GM12878 (cell line): ENCODE measurements around the gene MYO7B. TPM values are rescaled to one million over a fixed set of nuclear protein-coding genes. Genes with fewer than 3 reads are reported as not detected.

Experiments
- ATAC-seq: fragments of 200-7000 bp; cut with Tn5 transposase; 3 replicates; pipeline ENCODE4 v1.9.1; 2020; ENCODE audit warnings: mild to moderate bottlenecking, moderate library complexity
- BruUV-seq: library from RNA; stranded (reverse); fragments of 400-500 nt; replicated peaks from 2 replicates; lab custom pipeline; 2021; lab: Mats Ljungman, UMichigan
- CTCF ChIA-PET: fragments of 300-600 bp; sonication (Branson Sonifier 250); formaldehyde crosslinking; extraction: SDS; loops from one replicate; lab custom pipeline; 2021; ENCODE audit warnings: inconsistent platforms; lab: Yijun Ruan, JAX
- POLR2A ChIA-PET: fragments of 350-600 bp; formaldehyde crosslinking; extraction: SDS; loops from one replicate; lab custom pipeline; 2021; ENCODE audit warnings: inconsistent platforms; lab: Charles Lee
- RAD21 ChIA-PET: fragments of 300-600 bp; sonication (Branson Sonifier 250); formaldehyde crosslinking; loops from one replicate; lab custom pipeline; 2023; ENCODE audit warnings: antibody characterized with exemption; ENCODE audit not compliant: unreplicated experiment; lab: Charles Lee
- SMC1A ChIA-PET: fragments of 300-600 bp; sonication (Branson Sonifier 250); formaldehyde crosslinking; loops from one replicate; lab custom pipeline; 2023; ENCODE audit not compliant: unreplicated experiment, uncharacterized antibody; lab: Charles Lee
- DNase-seq: peaks from one replicate; pipeline ENCODE4 v3.0.0-alpha.2; 2011; ENCODE audit warnings: low read depth, low spot score
- FAIRE-seq: peaks from 3 replicates; lab custom pipeline; 2011; peaks lifted over from hg19 to GRCh38; lab: Jason Lieb, UNC
- H2AFZ ChIP-seq: 2 replicates; pipeline ENCODE4 v1.6.0; 2011; ENCODE audit warnings: low read depth, low read length, control low read depth; ENCODE audit not compliant: control insufficient read depth
- H3K27ac ChIP-seq: 2 replicates; pipeline ENCODE4 v1.5.1; 2011; ENCODE audit warnings: control low read depth; ENCODE audit not compliant: control insufficient read depth, insufficient read depth
- H3K27me3 ChIP-seq, 2 experiments: replicated peaks in 1 of 2; 2 replicates each; pipeline versions ENCODE4 v1.6.0 to v1.6.1; 2011; ENCODE audit warnings: low read length in 1 of 2; ENCODE audit not compliant: control insufficient read depth in 2 of 2, insufficient read depth in 2 of 2
- H3K36me3 ChIP-seq, 2 experiments: 2 replicates each; pipeline ENCODE4 v1.5.1; 2011; ENCODE audit warnings: low read length in 1 of 2; ENCODE audit not compliant: control insufficient read depth in 2 of 2, insufficient read depth in 2 of 2
- H3K4me1 ChIP-seq: 2 replicates; pipeline ENCODE4 v1.6.1; 2011; ENCODE audit warnings: mild to moderate bottlenecking, low read length, moderate library complexity, mixed read lengths; ENCODE audit not compliant: control insufficient read depth, insufficient read depth
- H3K4me2 ChIP-seq: 2 replicates; pipeline ENCODE4 v1.6.0; 2011; ENCODE audit warnings: control low read depth; ENCODE audit not compliant: control insufficient read depth, insufficient read depth
- H3K4me3 ChIP-seq: fragments of 200-600 bp; sonication (generic); 2 replicates; pipeline ENCODE4 v1.5.1; 2016
- H3K79me2 ChIP-seq: 2 replicates; pipeline ENCODE4 v1.6.0; 2011; ENCODE audit warnings: low read length; ENCODE audit not compliant: control insufficient read depth, insufficient read depth
- H3K9ac ChIP-seq: 2 replicates; pipeline ENCODE4 v1.8.0; 2011; ENCODE audit warnings: low read length, control low read depth, mixed read lengths; ENCODE audit not compliant: control insufficient read depth, insufficient read depth
- H3K9me3 ChIP-seq: replicated peaks from 3 replicates; pipeline ENCODE4 v1.5.1; 2011; ENCODE audit warnings: mild to moderate bottlenecking, low read length; ENCODE audit not compliant: control insufficient read depth, insufficient read depth
- H4K20me1 ChIP-seq: 2 replicates; pipeline ENCODE4 v1.6.0; 2011; ENCODE audit not compliant: control insufficient read depth, insufficient read depth
- STAT3 ChIP-seq: IDR thresholded peaks from 2 replicates; pipeline ENCODE4 v1.6.1; 2011; ENCODE audit warnings: low read depth, low read length, improper control_type of control experiment
- WGBS: methylation state at CpG from one replicate; pipeline ENCODE4 v1.1.6; 2016; ENCODE audit warnings: low lambda C conversion rate; ENCODE audit not compliant: insufficient replicate concordance, insufficient coverage; ENCODE audit errors: missing lambda C conversion rate; 5-methylcytosine and 5-hydroxymethylcytosine counted together
- in situ Hi-C: fragments of 300-500 bp; cut with MboI; formaldehyde crosslinking; loops from 9 replicates; pipeline ENCODE4 v1.14.3; 2018; ENCODE audit warnings: mixed read lengths
- intact Hi-C: fragments of 100-400 bp; cut with micrococcal nuclease; formaldehyde crosslinking; loops from one replicate; pipeline ENCODE4 v1.14.2; 2022; ENCODE audit not compliant: unreplicated experiment
- polyA plus RNA-seq, 11 experiments: library from polyadenylated mRNA; depleted of rRNA in 4 of 11; unstranded in 6 of 11; stranded (reverse) in 5 of 11; fragments of >200 nt; fragmentation: Nextera tagmentation in 4 of 11; fragmentation: Illumina TruSeq in 1 of 11; extraction: Ambion mirVana in 4 of 11; extraction: Trizol in 1 of 11; gene quantifications; 1 replicate in 1 of 11; 2 replicates in 10 of 11; pipeline versions ENCODE4 v1.2.1 to v1.2.3, GENCODE V29; 2011 to 2016; ENCODE audit warnings: inconsistent platforms in 2 of 11, missing spikeins in 2 of 11, low read depth in 1 of 11
- total RNA-seq, 4 experiments: library from RNA; depleted of rRNA in 3 of 4; stranded (reverse); fragments of >200 nt in 3 of 4; fragmentation: Illumina TruSeq in 1 of 4; extraction: Trizol in 1 of 4; gene quantifications; 2 replicates each; pipeline versions ENCODE4 v1.2.1 to v1.2.3, GENCODE V29; 2013 to 2021
- TF ChIP-seq, protein P1 (sequence below): fragments of 450-650 bp; formaldehyde crosslinking; IDR thresholded peaks from 2 replicates; pipeline ENCODE4 v1.5.0; 2022; ENCODE audit warnings: mild to moderate bottlenecking, missing genetic modification characterization
- TF ChIP-seq, protein P2 (sequence below): IDR thresholded peaks from 2 replicates; pipeline ENCODE4 v1.6.1; 2012; ENCODE audit warnings: low read depth, low read length, improper control_type of control experiment
- TF ChIP-seq, protein P3 (sequence below): fragments of 450-650 bp; formaldehyde crosslinking; IDR thresholded peaks from 2 replicates; pipeline ENCODE4 v1.4.0; 2022; ENCODE audit warnings: mild to moderate bottlenecking, moderate library complexity

Gene MYO7B
- total and polyA plus RNA-seq, 10 of the 15 experiments (the other 5 are each of a cell fraction or from before 2014, with no cell fraction given), result 0.08 to 4.8 (median 1.2) TPM

DNA sequence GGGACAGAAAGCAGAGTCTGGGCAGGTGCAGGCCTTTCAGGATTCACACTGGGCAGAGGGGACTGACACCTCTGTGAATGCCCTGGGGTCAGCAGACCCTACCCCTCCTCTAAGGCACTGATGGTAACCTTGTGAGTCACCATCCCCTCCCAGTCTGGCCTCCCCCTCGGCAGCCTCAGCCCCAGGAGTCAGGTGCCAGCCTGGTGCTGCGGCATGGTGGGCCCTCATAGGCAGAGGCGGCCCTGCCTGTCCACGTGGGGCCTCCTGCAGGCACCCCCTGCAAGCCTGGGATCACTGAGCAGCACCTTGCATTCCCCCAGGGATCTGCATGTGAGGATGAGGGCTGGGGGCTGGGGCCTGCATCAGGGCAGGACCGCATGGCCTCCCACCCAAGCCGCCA, 105.7 kb downstream of the MYO7B start (continued):
- TF ChIP-seq, protein P1, sequence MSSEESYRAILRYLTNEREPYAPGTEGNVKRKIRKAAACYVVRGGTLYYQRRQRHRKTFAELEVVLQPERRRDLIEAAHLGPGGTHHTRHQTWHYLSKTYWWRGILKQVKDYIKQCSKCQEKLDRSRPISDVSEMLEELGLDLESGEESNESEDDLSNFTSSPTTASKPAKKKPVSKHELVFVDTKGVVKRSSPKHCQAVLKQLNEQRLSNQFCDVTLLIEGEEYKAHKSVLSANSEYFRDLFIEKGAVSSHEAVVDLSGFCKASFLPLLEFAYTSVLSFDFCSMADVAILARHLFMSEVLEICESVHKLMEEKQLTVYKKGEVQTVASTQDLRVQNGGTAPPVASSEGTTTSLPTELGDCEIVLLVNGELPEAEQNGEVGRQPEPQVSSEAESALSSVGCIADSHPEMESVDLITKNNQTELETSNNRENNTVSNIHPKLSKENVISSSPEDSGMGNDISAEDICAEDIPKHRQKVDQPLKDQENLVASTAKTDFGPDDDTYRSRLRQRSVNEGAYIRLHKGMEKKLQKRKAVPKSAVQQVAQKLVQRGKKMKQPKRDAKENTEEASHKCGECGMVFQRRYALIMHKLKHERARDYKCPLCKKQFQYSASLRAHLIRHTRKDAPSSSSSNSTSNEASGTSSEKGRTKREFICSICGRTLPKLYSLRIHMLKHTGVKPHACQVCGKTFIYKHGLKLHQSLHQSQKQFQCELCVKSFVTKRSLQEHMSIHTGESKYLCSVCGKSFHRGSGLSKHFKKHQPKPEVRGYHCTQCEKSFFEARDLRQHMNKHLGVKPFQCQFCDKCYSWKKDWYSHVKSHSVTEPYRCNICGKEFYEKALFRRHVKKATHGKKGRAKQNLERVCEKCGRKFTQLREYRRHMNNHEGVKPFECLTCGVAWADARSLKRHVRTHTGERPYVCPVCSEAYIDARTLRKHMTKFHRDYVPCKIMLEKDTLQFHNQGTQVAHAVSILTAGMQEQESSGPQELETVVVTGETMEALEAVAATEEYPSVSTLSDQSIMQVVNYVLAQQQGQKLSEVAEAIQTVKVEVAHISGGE (CRISPR knock-in tag), result no peak

DNA sequence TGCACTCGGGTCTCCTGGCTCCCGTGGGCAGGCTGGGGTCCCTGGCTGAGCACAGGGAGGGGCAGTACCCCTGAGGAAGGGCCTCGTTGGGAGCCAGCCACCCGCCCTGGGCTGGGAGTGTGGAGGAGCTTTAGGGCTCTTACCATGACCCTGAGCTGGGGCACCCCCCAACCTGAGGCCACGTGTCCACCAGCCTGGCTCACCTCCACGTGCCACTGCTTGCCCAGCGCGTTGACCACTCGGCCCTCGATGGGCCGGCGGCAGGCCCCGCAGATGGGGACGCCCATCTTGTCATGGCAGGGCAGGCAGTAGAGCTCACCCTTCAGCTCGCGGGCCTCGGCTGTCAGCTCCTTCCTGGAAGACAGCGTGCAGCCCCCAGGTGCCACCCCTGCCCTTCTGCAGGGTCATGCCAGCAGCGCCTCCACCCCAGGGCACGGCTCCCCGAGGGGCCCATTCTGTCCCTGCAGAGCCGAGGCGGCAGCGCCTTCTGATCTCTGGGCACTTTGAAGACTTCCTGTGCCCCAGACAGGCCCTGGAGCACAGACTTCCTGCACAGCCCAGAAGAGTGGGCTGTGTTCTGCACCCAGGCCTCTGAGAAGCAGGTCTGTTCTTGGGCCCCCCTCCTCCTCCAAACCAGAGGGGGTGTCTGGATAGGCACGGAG, 106.5 kb downstream of the MYO7B start:
- DNase-seq (no peak), ATAC-seq (no peak)
- no peaks in the 10 kb centered on the region for H3K79me2 ChIP-seq
- no peaks in the 10 kb centered on the region for H4K20me1 ChIP-seq
- no peak overlapping the region for H3K4me2 ChIP-seq
- in situ Hi-C loops (no loop called here), intact Hi-C loops (no loop called here)
- RAD21 ChIA-PET, result no interaction called here
- POLR2A ChIA-PET, result interaction anchor here (0.7 kb wide), 1 partner anchor 59 kb away, joined by 3 read pairs; the partner anchor contains the start of gene SFT2D3
- no peak overlapping the region for H3K4me3 ChIP-seq
- CTCF ChIA-PET, result interaction anchor here (1.8 to 1.9 kb wide), 2 partner anchors 8 to 50 kb away, joined by 7 read pairs; no protein-coding TSS in a partner anchor
- no peak overlapping the region for H2AFZ ChIP-seq
- H3K27me3 ChIP-seq, result no peaks in the 10 kb centered on the region
- 44% methylated on average over 25 of the region's 25 CpGs for WGBS
- BruUV-seq, result no TSS peak
- no peak overlapping the region for H3K27ac ChIP-seq
- H3K9me3 ChIP-seq, result no peaks in the 10 kb centered on the region
- no peaks in the 10 kb centered on the region for H3K36me3 ChIP-seq
- TF ChIP-seq, protein P2, sequence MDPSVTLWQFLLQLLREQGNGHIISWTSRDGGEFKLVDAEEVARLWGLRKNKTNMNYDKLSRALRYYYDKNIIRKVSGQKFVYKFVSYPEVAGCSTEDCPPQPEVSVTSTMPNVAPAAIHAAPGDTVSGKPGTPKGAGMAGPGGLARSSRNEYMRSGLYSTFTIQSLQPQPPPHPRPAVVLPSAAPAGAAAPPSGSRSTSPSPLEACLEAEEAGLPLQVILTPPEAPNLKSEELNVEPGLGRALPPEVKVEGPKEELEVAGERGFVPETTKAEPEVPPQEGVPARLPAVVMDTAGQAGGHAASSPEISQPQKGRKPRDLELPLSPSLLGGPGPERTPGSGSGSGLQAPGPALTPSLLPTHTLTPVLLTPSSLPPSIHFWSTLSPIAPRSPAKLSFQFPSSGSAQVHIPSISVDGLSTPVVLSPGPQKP, result no peak
- TF ChIP-seq, protein P3, sequence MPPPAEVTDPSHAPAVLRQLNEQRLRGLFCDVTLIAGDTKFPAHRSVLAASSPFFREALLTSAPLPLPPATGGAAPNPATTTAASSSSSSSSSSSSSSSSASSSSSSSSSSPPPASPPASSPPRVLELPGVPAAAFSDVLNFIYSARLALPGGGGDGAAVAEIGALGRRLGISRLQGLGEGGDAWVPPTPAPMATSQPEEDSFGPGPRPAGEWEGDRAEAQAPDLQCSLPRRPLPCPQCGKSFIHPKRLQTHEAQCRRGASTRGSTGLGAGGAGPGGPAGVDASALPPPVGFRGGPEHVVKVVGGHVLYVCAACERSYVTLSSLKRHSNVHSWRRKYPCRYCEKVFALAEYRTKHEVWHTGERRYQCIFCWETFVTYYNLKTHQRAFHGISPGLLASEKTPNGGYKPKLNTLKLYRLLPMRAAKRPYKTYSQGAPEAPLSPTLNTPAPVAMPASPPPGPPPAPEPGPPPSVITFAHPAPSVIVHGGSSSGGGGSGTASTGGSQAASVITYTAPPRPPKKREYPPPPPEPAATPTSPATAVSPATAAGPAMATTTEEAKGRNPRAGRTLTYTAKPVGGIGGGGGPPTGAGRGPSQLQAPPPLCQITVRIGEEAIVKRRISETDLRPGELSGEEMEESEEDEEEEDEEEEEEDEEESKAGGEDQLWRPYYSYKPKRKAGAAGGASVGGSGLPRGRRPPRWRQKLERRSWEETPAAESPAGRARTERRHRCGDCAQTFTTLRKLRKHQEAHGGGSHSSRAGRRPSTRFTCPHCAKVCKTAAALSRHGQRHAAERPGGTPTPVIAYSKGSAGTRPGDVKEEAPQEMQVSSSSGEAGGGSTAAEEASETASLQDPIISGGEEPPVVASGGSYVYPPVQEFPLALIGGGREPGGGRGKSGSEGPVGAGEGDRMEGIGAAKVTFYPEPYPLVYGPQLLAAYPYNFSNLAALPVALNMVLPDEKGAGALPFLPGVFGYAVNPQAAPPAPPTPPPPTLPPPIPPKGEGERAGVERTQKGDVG (CRISPR knock-in tag), result no peak
- TF ChIP-seq STAT3, result no peak
- TF ChIP-seq, all 136 proteins: peak for 0
- no peak for FAIRE-seq
- H3K4me1 ChIP-seq, result no peaks in the 10 kb centered on the region
- H3K9ac ChIP-seq, result no peak overlapping the region
- SMC1A ChIA-PET, result no interaction called here
